GM19351 (cell line): ENCODE measurements around the gene DNAJC24.

Experiments used
- ATAC-seq: cut with Tn5 transposase; IDR thresholded peaks from one replicate; pipeline ENCODE4 v1.9.1; 2021; ENCODE audit warnings: mild to moderate bottlenecking, moderate library complexity; ENCODE audit not compliant: unreplicated experiment

The DNAJC24 gene

GRCh38 chr11:31412946-31413345 lies 43.3 kb downstream of the DNAJC24 start:
- no peak for ATAC-seq

- ATAC-seq: no peak
Measured at GRCh38 chr11:31414338-31414737, 44.7 kb downstream of the DNAJC24 start.

GRCh38 chr11:31415435-31415834 lies 45.8 kb downstream of the DNAJC24 start:
- ATAC-seq: no peak

GRCh38 chr11:31417357-31417756 lies 47.7 kb downstream of the DNAJC24 start:
- no peak for ATAC-seq

GRCh38 chr11:31417816-31418215 lies 48.2 kb downstream of the DNAJC24 start:
- ATAC-seq: no peak

GRCh38 chr11:31419138-31419537 lies 49.5 kb downstream of the DNAJC24 start:
- no peak for ATAC-seq

GRCh38 chr11:31419669-31420068 lies 50.0 kb downstream of the DNAJC24 start:
- ATAC-seq: no peak

- ATAC-seq: no peak
Measured at GRCh38 chr11:31421820-31422219, 52.2 kb downstream of the DNAJC24 start.

GRCh38 chr11:31422703-31423102 lies 53.0 kb downstream of the DNAJC24 start:
- ATAC-seq: no peak

- ATAC-seq: no peak
Measured at GRCh38 chr11:31424652-31425051, 55.0 kb downstream of the DNAJC24 start.

GRCh38 chr11:31433851-31434250 lies 64.2 kb downstream of the DNAJC24 start:
- ATAC-seq: no peak

GRCh38 chr11:31437742-31438435 lies 68.2 kb downstream of the DNAJC24 start:
- ATAC-seq: no peak

GRCh38 chr11:31441296-31441695 lies 71.6 kb downstream of the DNAJC24 start:
- ATAC-seq: no peak

GRCh38 chr11:31442086-31442485 lies 72.4 kb downstream of the DNAJC24 start:
- ATAC-seq: no peak

- ATAC-seq: no peak
Measured at GRCh38 chr11:31443802-31444201, 74.1 kb downstream of the DNAJC24 start.

- ATAC-seq: no peak
Measured at GRCh38 chr11:31445621-31446020, 76.0 kb downstream of the DNAJC24 start.

GRCh38 chr11:31449040-31449439 lies 79.4 kb downstream of the DNAJC24 start:
- ATAC-seq: no peak

GRCh38 chr11:31450841-31451240 lies 81.2 kb downstream of the DNAJC24 start:
- no peak for ATAC-seq

- ATAC-seq: no peak
Measured at GRCh38 chr11:31455177-31455576, 85.5 kb downstream of the DNAJC24 start.

GRCh38 chr11:31464436-31464835 lies 94.8 kb downstream of the DNAJC24 start:
- no peak for ATAC-seq

GRCh38 chr11:31474083-31474482 lies 104.4 kb downstream of the DNAJC24 start:
- ATAC-seq: no peak

GRCh38 chr11:31477528-31478222 lies 108.0 kb downstream of the DNAJC24 start:
- ATAC-seq: no peak

- no peak for ATAC-seq
Measured at GRCh38 chr11:31478223-31478590, 108.5 kb downstream of the DNAJC24 start.
